ENCODE data around the gene SERP1.

GRCh38 chr3:150581174-150581573, 34.9 kb upstream of the SERP1 start:
- TF ChIP-seq EZH2 (IDR thresholded peaks at IDR 0.05; ENCODE audit: insufficient read depth, low read length): no peak
- TF ChIP-seq CTCF (IDR thresholded peaks at IDR 0.05; ENCODE audit: insufficient read depth, low read depth, low read length): no peak
